NAMALWA (cell line): Measurements from ENCODE around the gene DSEL.

Source experiments
- DNase-seq: peaks from one replicate; pipeline ENCODE4 v3.0.0-alpha.2; 2015; ENCODE audit warnings: low spot score

Gene DSEL

GRCh38 chr18:67516539-67517443, at the start of gene DSEL:
Gene DSEL, minus strand, starts transcription at chr18:67516720. Its CDS starts 2,112 bp downstream, at chr18:67514608.
- DNase-seq, result peak; percentile 52

- DNase-seq, result no peak
Observed at GRCh38 chr18:67553437-67553836, 36.9 kb upstream of the DSEL start.

- no peak for DNase-seq
Observed at GRCh38 chr18:67550872-67551520, 34.5 kb upstream of the DSEL start.

DNA sequence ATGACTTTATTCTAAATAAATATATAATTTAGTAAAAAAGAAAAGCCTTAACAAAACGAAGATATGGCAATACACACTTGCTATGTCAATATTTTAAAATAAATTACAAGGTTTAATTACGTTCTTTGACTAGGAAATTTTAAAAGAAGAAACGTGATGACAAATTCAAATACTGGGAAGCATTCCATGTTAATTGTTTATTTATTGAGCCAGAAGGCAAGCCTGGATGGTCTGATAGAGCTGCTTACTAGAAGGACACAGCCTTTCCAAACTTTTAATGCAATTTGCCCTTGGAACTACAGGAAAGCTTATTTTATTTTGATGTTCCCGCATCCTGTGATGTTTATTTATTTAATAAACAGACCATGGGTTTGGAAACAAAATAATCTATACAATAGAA, 33.4 kb upstream of the DSEL start:
- DNase-seq, result no peak

- no peak for DNase-seq
Observed at GRCh38 chr18:67545681-67546080, 29.2 kb upstream of the DSEL start.

DNA sequence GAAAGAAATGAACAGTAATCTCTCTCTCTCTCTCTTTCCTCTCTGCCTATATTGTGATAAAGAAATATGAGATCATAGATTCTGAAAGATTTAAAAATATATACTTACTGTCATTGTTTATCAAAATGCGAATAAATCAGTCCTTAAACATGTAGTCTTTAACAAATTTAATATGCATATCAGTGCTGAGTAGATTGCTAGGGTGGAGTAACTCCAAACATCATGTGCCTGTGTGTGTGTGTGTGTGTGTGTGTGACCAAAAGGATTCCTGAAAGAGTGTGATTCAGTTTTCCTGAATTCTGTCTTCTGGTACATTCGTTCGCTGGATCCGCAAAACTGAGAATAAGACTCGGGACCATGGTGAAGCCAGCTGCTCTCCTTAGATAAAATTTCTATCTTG, 24.0 kb upstream of the DSEL start:
- no peak for DNase-seq

DNA sequence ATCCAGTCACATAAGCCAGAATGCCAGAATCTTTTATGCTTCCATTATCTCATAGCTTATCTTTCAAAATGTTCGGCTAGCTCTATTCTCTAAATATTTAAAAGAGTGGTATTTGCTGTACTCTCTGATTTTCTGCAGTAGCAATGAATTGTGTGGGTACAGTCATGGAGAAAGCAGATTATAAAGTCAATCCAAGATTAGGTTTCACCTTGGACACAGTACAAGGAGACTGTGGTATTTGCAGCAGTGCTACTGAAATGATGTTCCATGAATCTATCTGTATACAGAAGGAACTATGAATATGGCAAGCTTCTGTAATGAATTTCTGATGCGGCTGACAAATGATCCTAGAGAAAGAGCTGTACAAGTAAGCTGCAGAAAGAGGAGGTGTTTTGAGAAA, 15.4 kb upstream of the DSEL start:
- DNase-seq, result no peak

DNA sequence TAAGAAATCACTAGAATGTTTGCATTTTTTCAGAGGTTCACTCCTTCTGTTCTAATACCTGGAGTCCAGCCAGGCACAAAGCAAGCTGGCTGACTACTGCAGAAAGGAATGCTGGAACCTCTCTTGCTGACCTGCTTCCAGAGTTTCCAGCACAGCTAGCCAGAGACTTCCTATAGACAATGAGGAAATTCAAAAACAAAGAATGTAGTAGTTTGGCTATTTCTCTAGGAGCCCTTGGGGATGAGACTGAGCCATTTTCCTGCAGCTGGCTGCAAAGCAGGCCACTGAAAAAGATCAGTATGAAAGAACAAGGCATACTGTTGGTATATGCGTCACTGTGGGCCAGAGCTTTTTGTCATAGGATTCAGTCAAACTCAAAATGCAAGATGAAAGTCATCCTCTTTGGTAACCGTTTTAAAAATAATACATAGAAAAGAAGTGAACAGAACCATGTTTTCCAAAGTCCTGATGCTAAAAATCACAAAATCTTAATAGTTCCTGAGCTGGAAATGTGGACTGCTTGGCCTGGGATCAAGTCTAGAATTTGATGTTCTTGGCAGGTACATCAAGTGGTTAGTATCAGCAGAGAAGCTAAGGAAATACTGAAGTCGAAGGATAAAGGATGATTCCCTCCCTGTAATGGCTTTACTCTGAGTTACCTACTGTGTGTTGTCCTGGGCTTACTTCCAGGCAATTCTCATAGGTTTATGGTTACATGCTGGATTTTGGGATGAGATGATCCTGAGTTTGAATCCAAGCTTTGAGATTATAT, 9.0 kb upstream of the DSEL start:
- DNase-seq, result no peak

DNA sequence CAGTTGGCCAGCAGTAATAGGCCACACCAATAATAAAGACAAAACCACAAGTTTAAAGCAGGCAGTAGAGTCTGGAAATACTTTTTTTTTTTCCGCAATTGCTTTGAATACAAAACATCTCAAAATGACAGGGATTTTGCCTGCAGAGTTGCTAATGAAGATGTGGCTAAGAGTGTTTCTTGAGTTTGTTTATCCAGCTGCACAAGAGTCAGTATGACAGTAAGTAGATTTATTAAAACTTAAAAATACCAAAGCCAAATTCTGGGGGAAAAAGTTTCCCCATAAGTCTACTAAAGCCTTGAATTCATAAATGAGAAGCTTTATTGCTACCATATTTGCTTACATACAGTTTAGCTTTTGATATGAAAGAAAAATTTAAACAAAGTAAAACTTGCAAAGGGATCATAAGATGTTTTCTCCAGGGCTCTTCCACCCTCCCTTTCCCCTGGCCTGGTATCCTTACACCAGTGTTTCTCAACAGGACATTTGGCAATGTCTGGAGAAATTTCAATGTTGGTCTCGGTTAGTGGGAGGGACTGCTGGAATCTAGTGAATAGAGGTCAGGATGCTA, 3.9 kb upstream of the DSEL start:
- no peak for DNase-seq

DNA sequence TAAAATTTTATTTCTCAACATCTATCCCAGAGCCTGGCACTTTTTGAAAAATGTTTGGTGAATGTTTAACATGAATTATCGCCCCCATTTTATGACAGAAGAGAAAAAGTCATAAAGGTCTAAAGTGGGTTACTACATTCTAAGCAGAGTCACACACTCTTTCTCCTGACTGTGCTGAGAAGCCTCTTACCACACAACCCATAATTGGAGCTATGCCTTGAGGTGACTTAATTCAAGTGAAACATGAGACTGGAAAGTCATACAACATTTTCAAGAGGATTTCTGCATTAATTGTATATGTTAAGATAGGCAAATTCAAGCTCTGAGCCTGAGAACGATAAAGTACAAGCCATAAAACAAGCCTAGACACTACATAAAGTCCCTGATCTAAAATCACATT, 3.1 kb upstream of the DSEL start:
- no peak for DNase-seq

DNA sequence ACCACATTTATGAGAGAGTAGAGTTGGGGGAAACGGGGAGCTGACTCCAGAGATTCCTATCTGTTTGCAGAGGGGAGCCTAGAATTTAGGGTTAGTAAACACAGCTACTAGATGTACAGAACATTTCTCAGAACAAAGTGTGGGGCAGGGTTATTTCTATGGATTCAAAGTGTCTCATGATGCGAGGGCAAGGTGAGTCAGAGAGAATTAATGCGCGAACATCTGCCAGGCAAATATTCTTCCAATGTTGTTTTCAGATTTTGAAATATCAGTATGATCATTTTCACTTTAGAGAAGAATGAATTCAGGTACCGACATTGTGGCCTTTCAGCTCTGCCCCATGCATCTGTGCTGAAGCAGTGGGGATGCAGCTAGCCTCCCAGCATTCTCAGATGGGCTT, 2.0 kb upstream of the DSEL start:
- no peak for DNase-seq

GRCh38 chr18:67517444-67517765, 885 bp upstream of the DSEL start:
- no peak for DNase-seq

GRCh38 chr18:67515942-67516538, 480 bp downstream of the DSEL start:
- DNase-seq, result no peak

DNA sequence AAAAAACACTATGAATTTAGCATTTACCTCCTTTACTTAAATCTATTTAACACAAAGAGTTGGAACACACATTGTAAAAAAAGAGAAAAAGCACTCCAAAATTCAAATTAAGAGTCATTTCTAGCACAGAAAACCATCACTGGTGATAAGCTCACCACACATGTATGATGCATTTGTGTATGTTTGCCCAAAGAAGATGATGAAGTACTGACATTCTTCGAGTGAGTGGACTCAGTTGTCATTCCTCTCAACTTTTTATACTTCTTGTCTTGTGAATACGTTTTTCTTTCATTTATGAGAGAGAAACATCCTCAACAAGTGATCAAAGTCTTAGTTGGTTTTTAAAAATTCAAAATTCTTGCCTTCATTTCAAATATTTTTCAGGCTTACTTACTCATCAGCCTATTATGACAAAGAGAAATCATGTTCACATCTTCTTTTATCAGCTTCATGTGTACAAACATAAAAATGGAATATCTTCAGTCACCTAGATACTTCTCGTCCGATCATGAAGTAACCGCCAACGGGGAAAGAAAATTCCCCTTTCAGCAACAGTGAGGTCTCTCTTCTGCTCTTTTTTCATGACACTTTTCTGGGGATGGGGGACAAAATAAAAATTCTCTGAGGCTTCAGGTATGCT, 1.5 kb downstream of the DSEL start:
- no peak for DNase-seq

GRCh38 chr18:67514465-67514864, 2.1 kb downstream of the DSEL start:
- DNase-seq, result no peak

DNA sequence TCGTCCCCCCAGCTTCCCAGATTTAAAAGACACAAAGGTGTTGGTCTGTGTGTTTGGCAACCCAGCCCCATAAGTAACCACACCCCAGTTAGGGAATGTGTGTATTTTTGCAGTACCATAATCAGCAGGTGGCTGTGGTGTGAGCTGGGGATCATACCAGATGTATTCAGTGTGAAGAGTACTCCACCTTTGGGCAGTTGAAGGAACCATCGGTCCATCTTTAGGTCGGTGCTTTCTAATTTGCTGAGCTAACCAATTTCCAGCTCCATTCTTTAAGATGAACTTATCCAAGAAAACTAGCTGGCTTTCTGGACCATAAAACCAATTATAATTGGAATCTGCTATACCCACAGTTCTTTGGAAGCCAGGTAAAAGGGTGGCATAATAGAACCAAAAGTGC, 3.2 kb downstream of the DSEL start:
- no peak for DNase-seq

DNA sequence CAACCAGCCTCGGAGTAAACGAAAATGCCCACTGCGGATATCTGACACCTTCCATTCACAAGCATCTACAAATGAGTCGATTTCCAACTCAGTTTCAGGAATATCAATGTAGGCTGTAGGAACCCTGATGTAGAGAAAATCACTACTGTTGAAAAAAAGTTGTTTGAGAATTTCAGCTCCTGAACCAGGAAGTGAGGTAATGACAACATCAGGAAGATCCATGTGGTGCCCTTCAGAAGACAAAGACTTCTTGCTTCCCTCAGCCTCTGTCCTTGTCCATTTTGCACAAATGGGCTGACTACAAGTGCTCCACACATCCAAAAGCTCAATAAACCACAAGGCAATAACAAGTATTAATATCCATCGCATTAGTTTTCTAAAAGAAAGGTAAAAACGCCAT, 4.7 kb downstream of the DSEL start:
- DNase-seq, result no peak

DNA sequence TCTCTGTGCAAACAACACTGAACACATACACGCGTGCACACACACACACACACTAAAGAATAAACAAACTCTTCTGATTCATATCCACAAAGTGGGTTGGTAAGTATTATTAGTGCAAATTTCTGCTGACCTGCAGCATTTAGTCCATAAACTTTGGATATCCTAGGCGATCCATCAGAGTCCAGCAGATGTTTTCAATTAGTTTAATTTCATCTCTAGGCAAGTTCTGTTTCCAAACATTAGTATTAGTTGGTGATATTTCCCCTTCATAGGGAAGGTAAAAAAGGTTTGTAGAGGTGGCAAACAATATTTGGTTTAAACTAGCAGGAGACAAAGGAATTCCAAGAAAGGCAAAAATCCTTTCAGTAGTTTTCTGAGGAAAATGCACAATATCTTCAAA, 5.7 kb downstream of the DSEL start:
- no peak for DNase-seq

GRCh38 chr18:67509741-67510391, 6.7 kb downstream of the DSEL start:
- no peak for DNase-seq

DNA sequence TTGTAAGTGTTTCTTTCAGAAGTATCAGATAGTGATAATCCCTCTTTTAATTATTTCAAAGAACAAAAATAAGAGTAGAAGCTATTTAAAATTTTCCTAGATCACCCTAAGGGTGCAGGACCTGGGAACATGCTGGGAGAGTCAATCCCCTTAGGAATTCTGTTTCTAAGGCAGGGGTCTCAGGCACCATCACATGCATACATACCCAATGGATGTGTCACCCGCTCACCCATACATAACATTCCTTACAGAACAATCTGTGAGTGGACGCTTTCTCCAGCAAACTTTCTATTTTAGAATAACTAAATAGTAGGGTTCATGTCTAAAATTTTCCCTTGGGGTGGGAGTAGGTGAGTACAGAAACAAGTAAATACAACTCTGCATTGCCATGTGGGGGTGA, 8.4 kb downstream of the DSEL start:
- DNase-seq, result no peak

DNA sequence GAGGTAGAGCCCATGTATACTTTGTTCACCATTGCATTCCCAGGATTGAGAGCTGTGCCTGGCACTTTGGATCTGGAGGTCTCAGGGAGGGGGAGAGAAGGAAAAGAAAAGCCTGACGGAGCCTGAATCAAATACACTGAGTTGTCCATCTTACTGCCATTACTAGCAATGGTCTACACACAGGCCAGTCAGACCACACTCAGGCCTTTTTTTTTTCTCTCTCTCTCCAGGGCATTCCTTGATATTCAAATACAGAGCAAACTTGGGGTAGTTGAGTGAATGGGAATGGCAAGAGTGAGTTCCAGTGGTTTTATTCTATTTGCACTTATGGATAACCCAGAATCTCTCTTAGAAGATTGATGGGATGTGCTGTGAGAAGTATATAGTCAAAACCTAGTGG, 11.8 kb downstream of the DSEL start:
- no peak for DNase-seq
